Neural crest cell (in vitro differentiated cells): ENCODE results near the gene PUS7L. TPM values are rescaled to one million over a fixed set of nuclear protein-coding genes. Genes with fewer than 3 reads are reported as not detected.

Source experiments
- DNase-seq: peaks from one replicate; pipeline ENCODE4 v3.0.0; 2021; ENCODE audit warnings: low read depth, mixed read lengths, low spot score
- H3K27ac Mint-ChIP-seq: one replicate; pipeline ENCODE4 v1.8.0; 2021; ENCODE audit warnings: mild to moderate bottlenecking, mixed read lengths; ENCODE audit not compliant: unreplicated experiment
- H3K27me3 Mint-ChIP-seq: 2 replicates; pipeline ENCODE4 v1.8.0; 2021; ENCODE audit warnings: low read depth, mild to moderate bottlenecking, mixed read lengths
- H3K36me3 Mint-ChIP-seq: 2 replicates; pipeline ENCODE4 v1.8.0; 2021; ENCODE audit warnings: low read depth, mild to moderate bottlenecking, mixed read lengths
- H3K4me1 Mint-ChIP-seq: 2 replicates; pipeline ENCODE4 v1.8.0; 2021; ENCODE audit warnings: mixed read lengths
- H3K4me3 Mint-ChIP-seq: one replicate; pipeline ENCODE4 v1.8.0; 2021; ENCODE audit warnings: mild to moderate bottlenecking, mixed read lengths
- H3K9me3 Mint-ChIP-seq: 2 replicates; pipeline ENCODE4 v1.8.0; 2021; ENCODE audit warnings: mixed read lengths
- total RNA-seq: library from RNA; stranded (reverse); gene quantifications from 2 replicates; pipeline ENCODE4 v1.2.1, GENCODE V29; 2021
- TF ChIP-seq, protein P1 (sequence below): fragments of 200-600 bp; sonication (generic); conservative IDR thresholded peaks from 2 replicates; pipeline ENCODE4 v1.5.0; 2021; ENCODE audit warnings: antibody characterized with exemption, mild to moderate bottlenecking

Gene PUS7L
- total RNA-seq, 1 donor from 2014 or later: 7.8 TPM

DNA sequence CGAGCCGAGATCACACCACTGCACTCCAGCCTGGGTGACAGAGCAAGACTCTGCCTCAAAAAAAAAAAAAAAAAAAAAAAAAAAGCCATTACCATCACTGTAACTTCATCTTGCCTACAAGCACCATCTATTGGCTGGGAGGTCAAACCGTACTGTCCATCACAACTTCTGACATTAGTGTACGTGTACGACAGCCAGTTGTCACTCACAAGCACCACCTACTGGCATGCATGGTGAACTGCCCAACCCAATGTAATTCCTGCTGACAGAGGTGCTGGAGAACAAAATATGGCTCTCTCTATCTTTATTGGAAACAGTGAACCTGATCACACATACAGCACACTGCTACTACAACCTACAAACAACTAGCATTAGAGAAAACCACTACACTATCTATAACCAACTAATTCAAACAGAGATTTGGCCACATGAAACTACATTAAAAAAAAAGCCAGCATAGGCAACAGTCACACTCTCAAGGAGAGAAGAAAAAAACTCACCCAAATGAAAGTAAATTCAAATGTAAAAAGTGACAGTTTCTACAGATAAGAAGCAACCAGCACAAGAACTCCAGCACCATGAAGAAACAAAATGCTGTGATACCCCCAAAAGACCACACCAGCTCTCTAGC, 82.3 kb downstream of the PUS7L start:
- peaks cover 4% of the 10 kb centered on the region for H3K9me3 Mint-ChIP-seq
- no peak overlapping the region for H3K27ac Mint-ChIP-seq
- no peaks in the 10 kb centered on the region for H3K4me1 Mint-ChIP-seq
- TF ChIP-seq, protein P1, sequence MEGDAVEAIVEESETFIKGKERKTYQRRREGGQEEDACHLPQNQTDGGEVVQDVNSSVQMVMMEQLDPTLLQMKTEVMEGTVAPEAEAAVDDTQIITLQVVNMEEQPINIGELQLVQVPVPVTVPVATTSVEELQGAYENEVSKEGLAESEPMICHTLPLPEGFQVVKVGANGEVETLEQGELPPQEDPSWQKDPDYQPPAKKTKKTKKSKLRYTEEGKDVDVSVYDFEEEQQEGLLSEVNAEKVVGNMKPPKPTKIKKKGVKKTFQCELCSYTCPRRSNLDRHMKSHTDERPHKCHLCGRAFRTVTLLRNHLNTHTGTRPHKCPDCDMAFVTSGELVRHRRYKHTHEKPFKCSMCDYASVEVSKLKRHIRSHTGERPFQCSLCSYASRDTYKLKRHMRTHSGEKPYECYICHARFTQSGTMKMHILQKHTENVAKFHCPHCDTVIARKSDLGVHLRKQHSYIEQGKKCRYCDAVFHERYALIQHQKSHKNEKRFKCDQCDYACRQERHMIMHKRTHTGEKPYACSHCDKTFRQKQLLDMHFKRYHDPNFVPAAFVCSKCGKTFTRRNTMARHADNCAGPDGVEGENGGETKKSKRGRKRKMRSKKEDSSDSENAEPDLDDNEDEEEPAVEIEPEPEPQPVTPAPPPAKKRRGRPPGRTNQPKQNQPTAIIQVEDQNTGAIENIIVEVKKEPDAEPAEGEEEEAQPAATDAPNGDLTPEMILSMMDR: peak; percentile 48
- H3K36me3 Mint-ChIP-seq: no peaks in the 10 kb centered on the region
- peak; percentile 6 for DNase-seq
- H3K4me3 Mint-ChIP-seq: no peak overlapping the region
- H3K27me3 Mint-ChIP-seq: no peaks in the 10 kb centered on the region

DNA sequence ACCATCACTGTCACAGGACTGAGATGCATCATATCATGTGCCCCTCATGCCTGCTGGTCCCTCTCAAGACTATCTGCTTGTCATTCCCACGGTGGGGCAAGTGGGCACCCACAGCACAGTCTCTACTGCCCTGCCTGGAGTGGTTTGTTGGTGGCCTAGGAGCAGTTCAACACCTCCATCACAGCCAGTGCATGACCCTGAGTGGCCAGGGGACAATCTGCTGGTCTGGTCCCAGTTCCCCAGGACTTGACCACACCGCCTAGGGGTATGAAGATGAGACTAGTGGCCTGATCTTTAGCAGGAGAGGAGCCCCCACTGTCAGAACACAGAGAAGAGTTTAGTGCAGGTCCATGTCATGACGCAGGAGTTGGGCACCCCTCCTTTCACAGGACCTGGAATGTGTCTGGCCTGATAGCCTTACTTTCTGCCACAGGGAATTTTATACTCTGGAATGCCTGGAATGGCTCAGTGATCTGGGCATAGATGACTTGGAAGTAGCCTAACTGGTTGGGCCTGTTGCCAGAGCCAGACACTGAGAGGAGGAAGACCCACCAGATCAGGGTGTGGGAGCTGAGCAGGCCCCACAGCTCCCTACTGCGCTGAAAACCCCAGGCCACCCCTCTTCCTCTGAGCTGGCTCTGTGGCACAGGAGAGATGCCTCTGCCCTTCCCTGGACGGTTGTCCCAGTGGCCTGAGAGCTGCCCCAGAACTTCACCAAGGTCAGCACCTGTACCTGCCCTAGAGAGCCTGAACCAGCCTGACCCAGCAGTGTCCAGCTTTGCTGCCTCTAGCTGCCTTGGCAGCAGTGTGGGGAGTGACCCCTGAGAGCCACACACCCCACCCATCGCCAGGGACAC, 83.3 kb downstream of the PUS7L start:
- Mint-ChIP-seq H3K9me3 (peaks cover 4% of the 10 kb centered on the region), H3K27me3 (no peaks in the 10 kb centered on the region), H3K4me3 (no peak overlapping the region), H3K36me3 (no peaks in the 10 kb centered on the region), H3K4me1 (no peaks in the 10 kb centered on the region), H3K27ac (no peak overlapping the region)
- DNase-seq: no peak
- TF ChIP-seq, protein P1: no peak

DNA sequence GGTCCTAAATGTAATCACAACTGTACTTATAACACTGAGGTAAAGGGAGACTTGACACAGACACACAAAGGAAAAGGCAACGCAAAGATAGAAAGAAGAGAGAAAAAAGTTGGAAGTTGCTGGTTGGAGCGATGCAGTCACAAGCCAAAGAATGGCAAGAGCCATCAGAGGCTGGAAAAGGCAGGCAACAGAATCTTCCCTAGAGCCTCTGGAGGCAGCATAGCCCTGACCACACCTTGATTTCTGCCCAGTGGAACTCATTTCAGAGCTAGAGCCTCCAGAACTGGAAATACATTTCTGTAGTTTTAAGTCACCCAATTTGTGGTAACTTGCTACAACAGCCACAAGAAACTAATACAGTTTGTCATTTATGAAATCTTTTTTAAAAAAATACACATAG, 89.2 kb downstream of the PUS7L start:
- TF ChIP-seq, protein P1: no peak
- Mint-ChIP-seq H3K4me3 (no peak overlapping the region), H3K27me3 (no peaks in the 10 kb centered on the region), H3K4me1 (peaks cover under 1% of the 10 kb centered on the region), H3K27ac (no peak overlapping the region), H3K9me3 (no peaks in the 10 kb centered on the region), H3K36me3 (no peaks in the 10 kb centered on the region)
- DNase-seq: no peak

Other genes starting within 250 kb of the PUS7L start
- gene ADAMTS20, start 206.6 kb downstream of the PUS7L start, total RNA-seq: 1.8 and 2.0 TPM in 2 replicates
- gene IRAK4, start 161 bp upstream of the PUS7L start, total RNA-seq: 4.1 and 5.4 TPM in 2 replicates
- gene TWF1, start 47.5 kb upstream of the PUS7L start, total RNA-seq: 42.9 and 43.4 TPM in 2 replicates
- gene TMEM117, start 77.3 kb upstream of the PUS7L start, total RNA-seq: 7.3 and 7.6 TPM in 2 replicates